D721Med (cell line): Measurements from ENCODE around the gene ITPRID2.

Experiments
- DNase-seq: peaks from one replicate; pipeline ENCODE4 v3.0.0; 2011; ENCODE audit warnings: low spot score; ENCODE audit not compliant: insufficient read length
- FAIRE-seq: peaks from 2 replicates; lab custom pipeline; 2011; peaks lifted over from hg19 to GRCh38; lab: Jason Lieb, UNC
- CTCF ChIP-seq: IDR thresholded peaks from 2 replicates; pipeline ENCODE4 v1.5.1; 2012; ENCODE audit warnings: mild to moderate bottlenecking, control low read depth; ENCODE audit not compliant: insufficient read depth; ENCODE audit errors: missing control alignments

ITPRID2 gene

GRCh38 chr2:181859123-181859522 is 32.4 kb upstream of the ITPRID2 start:
- no peak for TF ChIP-seq CTCF
- FAIRE-seq: no peak
- no peak for DNase-seq

- TF ChIP-seq CTCF: no peak
- no peak for FAIRE-seq
Observed at GRCh38 chr2:181859803-181860202, 31.7 kb upstream of the ITPRID2 start.

GRCh38 chr2:181861379-181861778 is 30.2 kb upstream of the ITPRID2 start:
- FAIRE-seq: no peak

More at GRCh38 chr2:181859803-181860202, 31.7 kb upstream of the ITPRID2 start:
- DNase-seq: no peak

GRCh38 chr2:181862583-181863281 is 28.8 kb upstream of the ITPRID2 start:
- no peak for TF ChIP-seq CTCF
- DNase-seq: no peak
- FAIRE-seq: no peak

More at GRCh38 chr2:181861379-181861778, 30.2 kb upstream of the ITPRID2 start:
- no peak for DNase-seq
- no peak for TF ChIP-seq CTCF

- no peak for DNase-seq
- TF ChIP-seq CTCF: no peak
- peak; percentile 21 for FAIRE-seq
Observed at GRCh38 chr2:181872178-181872577, 19.4 kb upstream of the ITPRID2 start.

- FAIRE-seq (no peak), DNase-seq (no peak)
- TF ChIP-seq CTCF: no peak
Observed at GRCh38 chr2:181876614-181877063, 14.9 kb upstream of the ITPRID2 start.

GRCh38 chr2:181877181-181877664 is 14.3 kb upstream of the ITPRID2 start:
- FAIRE-seq: no peak
- no peak for TF ChIP-seq CTCF
- no peak for DNase-seq
